Measurements from ENCODE around the gene NMT1. TPM values are rescaled to one million over a fixed set of nuclear protein-coding genes. Genes with fewer than 3 reads are reported as not detected.

NMT1 gene
- total RNA-seq, 1 experiment from 2014 or later = 132 TPM

DNA sequence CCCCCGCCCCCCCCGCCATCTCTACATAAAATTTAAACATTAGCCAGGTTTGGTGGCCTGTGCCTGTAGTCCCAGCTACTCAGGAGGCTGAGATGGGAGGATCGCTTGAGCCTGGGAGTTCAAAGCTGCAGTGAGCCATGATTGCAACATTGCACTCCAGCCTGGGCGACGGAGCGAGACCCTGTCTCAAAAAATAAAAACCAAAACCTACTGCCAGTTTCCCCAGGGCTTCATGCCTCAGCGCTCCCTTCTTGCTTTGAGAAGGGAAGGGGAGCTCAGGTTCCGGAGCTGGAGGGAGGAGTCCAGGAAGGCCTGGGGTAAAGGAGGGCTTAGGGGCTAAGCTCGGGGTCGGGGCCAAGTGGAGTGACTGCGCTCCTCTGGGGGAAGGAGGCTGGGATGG lies 50.7 kb downstream of the NMT1 start:
- H4K20me1 ChIP-seq (ENCODE audit: insufficient read depth) = no peaks in the 10 kb centered on the region
- H3K27me3 ChIP-seq (ENCODE audit: insufficient read depth, low read depth) = no peaks in the 10 kb centered on the region
- H3F3A ChIP-seq (ENCODE audit: insufficient read depth, low read depth) = peaks cover 5% of the 10 kb centered on the region
- TF ChIP-seq, protein P1, sequence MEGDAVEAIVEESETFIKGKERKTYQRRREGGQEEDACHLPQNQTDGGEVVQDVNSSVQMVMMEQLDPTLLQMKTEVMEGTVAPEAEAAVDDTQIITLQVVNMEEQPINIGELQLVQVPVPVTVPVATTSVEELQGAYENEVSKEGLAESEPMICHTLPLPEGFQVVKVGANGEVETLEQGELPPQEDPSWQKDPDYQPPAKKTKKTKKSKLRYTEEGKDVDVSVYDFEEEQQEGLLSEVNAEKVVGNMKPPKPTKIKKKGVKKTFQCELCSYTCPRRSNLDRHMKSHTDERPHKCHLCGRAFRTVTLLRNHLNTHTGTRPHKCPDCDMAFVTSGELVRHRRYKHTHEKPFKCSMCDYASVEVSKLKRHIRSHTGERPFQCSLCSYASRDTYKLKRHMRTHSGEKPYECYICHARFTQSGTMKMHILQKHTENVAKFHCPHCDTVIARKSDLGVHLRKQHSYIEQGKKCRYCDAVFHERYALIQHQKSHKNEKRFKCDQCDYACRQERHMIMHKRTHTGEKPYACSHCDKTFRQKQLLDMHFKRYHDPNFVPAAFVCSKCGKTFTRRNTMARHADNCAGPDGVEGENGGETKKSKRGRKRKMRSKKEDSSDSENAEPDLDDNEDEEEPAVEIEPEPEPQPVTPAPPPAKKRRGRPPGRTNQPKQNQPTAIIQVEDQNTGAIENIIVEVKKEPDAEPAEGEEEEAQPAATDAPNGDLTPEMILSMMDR (conservative IDR thresholded peaks at IDR 0.05) = no peak
- no peak for TF ChIP-seq EZH2 (IDR thresholded peaks at IDR 0.05; ENCODE audit: low read depth)
- BruUV-seq (replicated peaks) = no TSS peak
- no peak overlapping the region for H3K4me3 ChIP-seq
- H3K36me3 ChIP-seq (ENCODE audit: low read depth) = no peaks in the 10 kb centered on the region
- DNase-seq = no peak
- H3K9me3 ChIP-seq (ENCODE audit: insufficient read depth, low read depth) = no peaks in the 10 kb centered on the region
- no peaks in the 10 kb centered on the region for H3K4me1 ChIP-seq (replicated peaks; ENCODE audit: insufficient read depth)
- no peak overlapping the region for H3K27ac ChIP-seq
- ChIA-PET CTCF (interaction anchor here (0.7 to 1.2 kb wide), 2 partner anchors 23 to 51 kb away, joined by 3 read pairs; partner anchors contain the start of gene ACBD4), POLR2A (ENCODE audit: unreplicated experiment) (no interaction called here)
- H3K79me2 ChIP-seq (ENCODE audit: low read depth) = no peaks in the 10 kb centered on the region
- no peaks in the 10 kb centered on the region for H3K9me2 ChIP-seq (ENCODE audit: insufficient read depth)
- H3K4me2 ChIP-seq = no peak overlapping the region
- H2AFZ ChIP-seq = no peak overlapping the region
- intact Hi-C loops (cut with micrococcal nuclease; ENCODE audit: unreplicated experiment) = no loop called here

DNA sequence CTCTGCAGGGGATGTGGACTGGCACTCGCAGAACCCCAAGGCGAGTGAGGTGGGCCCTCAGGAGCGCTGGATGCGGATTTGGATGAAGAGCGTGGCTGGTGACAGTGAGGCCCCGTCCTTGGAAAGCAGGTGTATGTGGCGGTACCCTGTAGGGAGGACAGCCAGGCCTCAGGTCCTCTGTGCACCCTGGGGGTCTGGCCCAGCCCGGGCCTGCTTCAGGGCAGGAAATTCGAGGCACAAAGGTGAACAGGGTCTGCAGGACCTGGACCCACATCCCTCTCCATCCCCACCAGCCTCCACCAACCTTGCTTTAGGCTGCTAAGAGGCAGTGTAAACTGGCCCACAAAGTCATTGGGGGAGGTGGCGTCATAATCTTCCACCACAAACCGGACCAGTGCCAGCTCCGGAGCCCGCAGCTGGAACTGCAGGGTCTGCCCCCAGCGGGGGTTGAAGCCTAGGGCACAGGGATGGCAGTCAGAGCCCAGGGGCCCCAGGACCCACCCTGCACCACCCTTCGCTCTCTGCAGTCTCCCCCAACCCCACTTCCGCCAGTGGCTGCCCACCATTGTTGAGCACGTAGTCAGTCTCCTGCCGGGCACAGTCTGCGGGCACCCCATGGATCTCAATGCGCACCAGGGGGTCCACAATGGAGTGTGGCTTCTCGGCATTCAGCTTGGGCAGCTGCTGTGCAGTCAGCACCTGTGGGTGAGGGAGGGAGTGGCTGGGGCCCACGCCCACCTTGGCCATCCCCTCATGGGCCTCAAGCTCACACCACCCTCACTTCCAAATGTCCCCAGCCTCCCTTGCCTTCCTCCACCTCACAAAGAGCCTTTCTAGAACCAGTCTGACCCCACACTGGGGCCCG lies 51.7 kb downstream of the NMT1 start:
- no peaks in the 10 kb centered on the region for H3K9me2 ChIP-seq (ENCODE audit: insufficient read depth)
- no peak overlapping the region for H3K4me3 ChIP-seq
- CTCF ChIA-PET = interaction anchor here (1.2 kb wide), 1 partner anchor 52 kb away, joined by 3 read pairs; no protein-coding TSS in a partner anchor
- DNase-seq = no peak
- H3K27ac ChIP-seq = no peak overlapping the region
- intact Hi-C loops (cut with micrococcal nuclease; ENCODE audit: unreplicated experiment) = no loop called here
- no peaks in the 10 kb centered on the region for H4K20me1 ChIP-seq (ENCODE audit: insufficient read depth)
- no peak overlapping the region for H2AFZ ChIP-seq
- no TSS peak for BruUV-seq (replicated peaks)
- peaks cover 5% of the 10 kb centered on the region for H3F3A ChIP-seq (ENCODE audit: insufficient read depth, low read depth)
- no peaks in the 10 kb centered on the region for H3K36me3 ChIP-seq (ENCODE audit: low read depth)
- no peaks in the 10 kb centered on the region for H3K27me3 ChIP-seq (ENCODE audit: insufficient read depth, low read depth)
- no peaks in the 10 kb centered on the region for H3K79me2 ChIP-seq (ENCODE audit: low read depth)
- H3K4me2 ChIP-seq = no peak overlapping the region
- H3K9me3 ChIP-seq (ENCODE audit: insufficient read depth, low read depth) = no peaks in the 10 kb centered on the region
- TF ChIP-seq, protein P1 (conservative IDR thresholded peaks at IDR 0.05) = no peak
- TF ChIP-seq EZH2 (IDR thresholded peaks at IDR 0.05; ENCODE audit: low read depth) = no peak
- H3K4me1 ChIP-seq (replicated peaks; ENCODE audit: insufficient read depth) = no peaks in the 10 kb centered on the region
- POLR2A ChIA-PET (ENCODE audit: unreplicated experiment) = no interaction called here

DNA sequence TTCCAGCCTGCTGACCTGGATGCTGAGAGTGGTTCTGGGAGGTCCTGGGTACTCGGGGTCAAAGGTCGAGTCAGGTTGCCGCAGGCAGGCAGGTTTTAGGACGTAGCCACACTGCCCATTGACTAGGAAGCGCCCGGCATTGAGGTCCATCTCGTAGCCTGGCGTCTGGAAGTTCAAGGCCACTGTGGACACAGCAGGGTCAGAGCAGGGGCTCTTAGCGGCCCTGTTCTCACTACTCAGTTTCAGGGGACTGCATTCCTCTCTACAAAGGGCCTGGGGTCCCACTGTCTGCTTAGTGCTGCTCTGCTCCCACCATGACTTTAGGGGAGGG lies 52.3 kb downstream of the NMT1 start:
- peaks cover 4% of the 10 kb centered on the region for H3F3A ChIP-seq (ENCODE audit: insufficient read depth, low read depth)
- no peaks in the 10 kb centered on the region for H3K4me1 ChIP-seq (replicated peaks; ENCODE audit: insufficient read depth)
- POLR2A ChIA-PET (ENCODE audit: unreplicated experiment) = no interaction called here
- no peak overlapping the region for H3K4me2 ChIP-seq
- H3K27ac ChIP-seq = no peak overlapping the region
- no peaks in the 10 kb centered on the region for H3K36me3 ChIP-seq (ENCODE audit: low read depth)
- H4K20me1 ChIP-seq (ENCODE audit: insufficient read depth) = no peaks in the 10 kb centered on the region
- H3K79me2 ChIP-seq (ENCODE audit: low read depth) = no peaks in the 10 kb centered on the region
- no peak overlapping the region for H3K4me3 ChIP-seq
- DNase-seq = no peak
- CTCF ChIA-PET = no interaction called here
- no peak overlapping the region for H2AFZ ChIP-seq
- no TSS peak for BruUV-seq (replicated peaks)
- intact Hi-C loops (cut with micrococcal nuclease; ENCODE audit: unreplicated experiment) = no loop called here
- H3K9me2 ChIP-seq (ENCODE audit: insufficient read depth) = no peaks in the 10 kb centered on the region
- no peaks in the 10 kb centered on the region for H3K9me3 ChIP-seq (ENCODE audit: insufficient read depth, low read depth)
- no peaks in the 10 kb centered on the region for H3K27me3 ChIP-seq (ENCODE audit: insufficient read depth, low read depth)
- no peak for TF ChIP-seq EZH2 (IDR thresholded peaks at IDR 0.05; ENCODE audit: low read depth)
- TF ChIP-seq, protein P1 (conservative IDR thresholded peaks at IDR 0.05) = no peak
